VCaP (cell line): ENCODE results near the gene SPP2.
A peak's percentile ranks its signal among the peaks of the same experiment; 100 is the strongest.

ENCODE experiments used
- H3K27ac ChIP-seq: fragments of 450-650 bp; 2 replicates; pipeline ENCODE4 v1.5.1; 2017
- CTCF ChIP-seq: fragments of 450-650 bp; conservative IDR thresholded peaks from 2 replicates; pipeline ENCODE4 v1.5.1; 2017; ENCODE audit warnings: mild to moderate bottlenecking, moderate library complexity

Gene SPP2

GRCh38 chr2:234015861-234016260 is 34.6 kb upstream of the SPP2 start:
- no peak overlapping the region for H3K27ac ChIP-seq
- no peak for TF ChIP-seq CTCF

GRCh38 chr2:234019896-234020295 is 30.6 kb upstream of the SPP2 start:
- TF ChIP-seq CTCF = no peak
- peak overlapping the region; percentile 92 for H3K27ac ChIP-seq

- H3K27ac ChIP-seq = peak overlapping the region; percentile 92
- no peak for TF ChIP-seq CTCF
These were observed 30.2 kb upstream of the SPP2 start for GRCh38 chr2:234020332-234020731.

- TF ChIP-seq CTCF = no peak
- no peak overlapping the region for H3K27ac ChIP-seq
These were observed 28.1 kb upstream of the SPP2 start for GRCh38 chr2:234022424-234022823.

- TF ChIP-seq CTCF = no peak
- H3K27ac ChIP-seq = no peak overlapping the region
These were observed 26.2 kb upstream of the SPP2 start for GRCh38 chr2:234024304-234024703.

GRCh38 chr2:234025466-234025865 is 25.0 kb upstream of the SPP2 start:
- no peak overlapping the region for H3K27ac ChIP-seq
- TF ChIP-seq CTCF = no peak

GRCh38 chr2:234025891-234026401 is 24.6 kb upstream of the SPP2 start:
- no peak overlapping the region for H3K27ac ChIP-seq
- no peak for TF ChIP-seq CTCF
